ENCODE data around the gene CCNE1. TPM values are rescaled to one million over a fixed set of nuclear protein-coding genes. Genes with fewer than 3 reads are reported as not detected.

Gene CCNE1
- total RNA-seq, 1 donor from 2014 or later, result 39.6 TPM

- H3K36me3 Mint-ChIP-seq (ENCODE audit: low read depth), result no peaks in the 10 kb centered on the region
- H3K4me3 Mint-ChIP-seq (ENCODE audit: low read depth), result no peak overlapping the region
- no peaks in the 10 kb centered on the region for H3K9me3 Mint-ChIP-seq
- peaks cover 48% of the 10 kb centered on the region for H3K4me1 Mint-ChIP-seq (ENCODE audit: low read depth)
- no peak overlapping the region for H3K27ac Mint-ChIP-seq
- H3K27me3 Mint-ChIP-seq (ENCODE audit: low read depth), result no peaks in the 10 kb centered on the region
- intact Hi-C loops (cut with micrococcal nuclease), result no loop called here
- DNase-seq (ENCODE audit: low spot score), result no peak
Measured at GRCh38 chr19:29833614-29834261, 21.9 kb downstream of the CCNE1 start.

DNA sequence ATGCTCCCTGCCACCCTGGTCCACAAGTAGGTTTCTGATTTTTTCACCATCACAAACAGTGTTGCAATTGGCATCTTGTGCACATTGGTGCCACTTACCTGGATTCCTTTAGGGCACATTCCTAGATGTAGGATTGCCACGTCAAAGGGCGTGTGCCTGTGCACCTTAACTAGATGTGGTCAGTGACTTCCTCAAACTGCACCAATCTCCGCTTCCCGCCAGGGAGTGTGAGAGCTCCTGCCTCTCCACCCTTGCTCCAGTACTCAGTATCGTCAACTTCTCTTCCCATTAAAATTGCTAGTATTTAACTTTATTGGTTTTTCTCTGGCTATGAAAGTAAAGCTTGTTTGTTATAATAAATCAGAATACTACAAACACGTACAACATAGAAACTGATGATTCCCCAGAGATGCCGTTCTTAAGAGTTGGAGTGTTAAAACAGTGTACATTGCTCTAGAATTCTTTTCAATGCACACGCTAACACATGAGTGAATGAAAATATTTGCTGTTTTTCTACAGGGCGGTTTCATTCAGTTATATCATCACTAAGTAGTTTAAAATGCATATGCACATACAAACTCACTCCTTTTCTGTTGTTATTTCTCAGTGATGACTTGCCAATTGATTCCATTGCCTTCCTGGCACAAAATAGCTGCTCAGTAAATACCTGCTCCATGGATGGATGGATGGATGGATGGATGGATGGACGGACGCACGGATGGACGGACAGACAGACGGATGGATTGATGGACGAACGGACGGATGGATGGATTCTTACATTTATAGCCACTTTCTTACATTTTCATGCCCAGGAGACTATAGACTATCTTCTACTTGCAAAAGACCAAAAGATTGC, 23.4 kb downstream of the CCNE1 start:
- peaks cover 48% of the 10 kb centered on the region for H3K4me1 Mint-ChIP-seq (ENCODE audit: low read depth)
- no peaks in the 10 kb centered on the region for H3K9me3 Mint-ChIP-seq
- H3K27me3 Mint-ChIP-seq (ENCODE audit: low read depth), result no peaks in the 10 kb centered on the region
- DNase-seq (ENCODE audit: low spot score), result no peak
- no peak overlapping the region for H3K27ac Mint-ChIP-seq
- H3K4me3 Mint-ChIP-seq (ENCODE audit: low read depth), result no peak overlapping the region
- no peaks in the 10 kb centered on the region for H3K36me3 Mint-ChIP-seq (ENCODE audit: low read depth)
- intact Hi-C loops (cut with micrococcal nuclease), result no loop called here

- Mint-ChIP-seq H3K27me3 (ENCODE audit: low read depth) (no peaks in the 10 kb centered on the region), H3K4me3 (ENCODE audit: low read depth) (peak overlapping the region; percentile 49), H3K36me3 (ENCODE audit: low read depth) (no peaks in the 10 kb centered on the region), H3K27ac (peak overlapping the region; percentile 97), H3K4me1 (ENCODE audit: low read depth) (peaks cover 38% of the 10 kb centered on the region), H3K9me3 (no peaks in the 10 kb centered on the region)
- DNase-seq (ENCODE audit: low spot score), result peak; percentile 56
- intact Hi-C loops (cut with micrococcal nuclease), result loop anchor here (2.0 kb wide), 1 partner anchor 26 kb away; the partner anchor contains the start of gene CCNE1
Measured at GRCh38 chr19:29836409-29836825, 24.6 kb downstream of the CCNE1 start.

DNA sequence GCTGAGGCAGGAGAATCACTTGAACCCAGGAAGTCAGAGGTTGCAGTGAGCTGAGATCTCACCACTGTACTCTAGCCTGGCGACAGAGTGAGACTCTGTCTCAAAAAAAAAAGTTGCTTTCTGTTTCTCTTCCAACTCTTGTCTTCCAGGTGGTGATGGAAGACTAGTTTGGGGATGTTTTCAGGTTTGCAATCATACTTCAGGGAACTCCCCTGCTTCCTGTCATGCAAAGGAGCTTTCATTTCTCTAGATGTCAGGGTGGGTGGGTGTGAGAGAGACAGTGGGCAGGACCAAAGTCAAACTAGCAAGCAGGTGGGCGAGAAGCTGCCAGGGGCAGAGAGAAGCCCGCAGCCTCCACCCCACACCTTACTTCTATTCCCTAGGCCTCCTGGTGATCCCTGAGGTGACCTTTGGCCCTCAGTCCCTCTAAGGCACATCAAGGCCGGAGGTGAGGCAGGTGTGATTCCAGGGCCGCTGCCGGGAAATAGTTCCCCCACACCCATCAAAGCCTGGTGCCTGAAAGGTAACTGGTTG, 25.7 kb downstream of the CCNE1 start:
- Mint-ChIP-seq H3K9me3 (no peaks in the 10 kb centered on the region), H3K36me3 (ENCODE audit: low read depth) (no peaks in the 10 kb centered on the region), H3K4me1 (ENCODE audit: low read depth) (peaks cover 34% of the 10 kb centered on the region), H3K4me3 (ENCODE audit: low read depth) (peak overlapping the region; percentile 69), H3K27ac (peak overlapping the region; percentile 97), H3K27me3 (ENCODE audit: low read depth) (no peaks in the 10 kb centered on the region)
- intact Hi-C loops (cut with micrococcal nuclease), result loop anchor here (1.0 to 2.0 kb wide), 2 partner anchors 8 to 27 kb away; partner anchors contain the start of gene CCNE1
- DNase-seq (ENCODE audit: low spot score), result peak; percentile 43

DNA sequence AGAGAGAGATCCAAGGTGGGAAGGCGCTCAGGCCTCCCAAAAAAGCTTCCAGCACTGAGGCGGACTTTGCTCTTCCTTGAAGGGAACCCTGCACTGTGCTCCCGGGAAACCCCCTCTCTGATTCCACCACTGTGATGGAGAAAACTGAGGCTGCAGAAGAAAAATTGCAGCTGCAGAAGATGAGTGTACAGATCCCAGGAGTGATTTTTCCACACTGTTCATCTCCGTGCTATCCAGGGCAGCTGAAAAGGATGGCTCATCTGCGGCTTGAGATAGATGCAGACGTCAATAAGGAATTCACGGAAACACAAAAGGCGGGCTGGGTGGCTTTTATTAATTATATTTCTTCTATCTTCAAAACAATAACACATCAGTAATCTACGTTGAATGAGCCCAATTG, 26.2 kb downstream of the CCNE1 start:
- no peak for DNase-seq (ENCODE audit: low spot score)
- Mint-ChIP-seq H3K36me3 (ENCODE audit: low read depth) (no peaks in the 10 kb centered on the region), H3K27ac (peak overlapping the region; percentile 97), H3K27me3 (ENCODE audit: low read depth) (no peaks in the 10 kb centered on the region), H3K4me1 (ENCODE audit: low read depth) (peaks cover 34% of the 10 kb centered on the region), H3K9me3 (no peaks in the 10 kb centered on the region), H3K4me3 (ENCODE audit: low read depth) (no peak overlapping the region)
- intact Hi-C loops (cut with micrococcal nuclease), result loop anchor here (1.0 to 2.0 kb wide), 2 partner anchors 7 to 27 kb away; partner anchors contain the start of gene CCNE1

- Mint-ChIP-seq H3K27ac (no peak overlapping the region), H3K4me1 (ENCODE audit: low read depth) (peaks cover 25% of the 10 kb centered on the region), H3K27me3 (ENCODE audit: low read depth) (no peaks in the 10 kb centered on the region), H3K9me3 (no peaks in the 10 kb centered on the region), H3K4me3 (ENCODE audit: low read depth) (no peak overlapping the region), H3K36me3 (ENCODE audit: low read depth) (no peaks in the 10 kb centered on the region)
- intact Hi-C loops (cut with micrococcal nuclease), result loop anchor here (10.0 kb wide), 1 partner anchor 236 kb away; the partner anchor contains the start of gene POP4
- no peak for DNase-seq (ENCODE audit: low spot score)
Measured at GRCh38 chr19:29840066-29840950, 28.5 kb downstream of the CCNE1 start.

GRCh38 chr19:29841209-29841558, 29.4 kb downstream of the CCNE1 start:
- Mint-ChIP-seq H3K36me3 (ENCODE audit: low read depth) (no peaks in the 10 kb centered on the region), H3K27ac (no peak overlapping the region), H3K4me3 (ENCODE audit: low read depth) (no peak overlapping the region), H3K9me3 (no peaks in the 10 kb centered on the region), H3K27me3 (ENCODE audit: low read depth) (peaks cover 3% of the 10 kb centered on the region), H3K4me1 (ENCODE audit: low read depth) (peaks cover 28% of the 10 kb centered on the region)
- no peak for DNase-seq (ENCODE audit: low spot score)
- intact Hi-C loops (cut with micrococcal nuclease), result loop anchor here (10.0 kb wide), 1 partner anchor 236 kb away; the partner anchor contains the start of gene POP4

DNA sequence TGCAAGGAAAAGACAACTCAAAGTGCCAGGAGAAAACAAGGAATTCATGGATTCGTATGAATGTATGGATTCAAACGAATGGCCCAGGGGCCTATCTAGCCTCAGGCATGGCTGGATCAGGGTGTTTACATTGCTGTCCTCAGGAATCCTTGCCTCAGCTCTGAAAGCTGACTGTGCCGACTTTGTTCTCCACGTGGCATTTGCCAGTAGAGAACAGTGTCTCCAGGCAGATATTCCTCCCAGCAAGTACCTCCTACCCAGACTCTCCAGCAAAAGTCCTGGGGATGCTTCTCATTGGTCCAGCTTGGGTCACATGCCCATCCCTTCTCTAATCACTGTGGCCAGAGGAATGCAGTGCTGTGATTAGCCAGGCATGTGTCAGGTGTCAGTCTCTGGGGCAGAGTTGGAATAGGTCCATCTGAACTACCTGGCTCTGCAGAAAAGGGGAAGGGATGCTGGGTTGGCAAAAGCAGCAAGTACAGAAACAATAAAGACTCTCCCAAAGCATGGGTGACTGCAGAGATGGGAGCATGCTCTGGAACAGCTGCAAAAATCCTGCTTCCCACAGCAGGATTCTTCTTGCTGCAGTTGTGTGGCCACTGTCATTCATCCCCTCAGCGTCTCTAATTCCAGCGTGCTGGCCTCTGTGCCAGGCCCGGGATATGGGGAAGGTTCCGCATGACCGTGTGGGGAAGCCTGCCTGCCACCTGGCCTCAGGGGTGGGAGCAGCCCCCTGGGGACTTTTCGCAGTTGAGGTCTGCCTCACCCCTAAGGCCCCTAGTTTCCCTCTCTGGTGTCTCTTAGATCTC, 30.0 kb downstream of the CCNE1 start:
- H3K4me3 Mint-ChIP-seq (ENCODE audit: low read depth), result no peak overlapping the region
- H3K9me3 Mint-ChIP-seq, result no peaks in the 10 kb centered on the region
- H3K27ac Mint-ChIP-seq, result no peak overlapping the region
- intact Hi-C loops (cut with micrococcal nuclease), result loop anchor here (10.0 kb wide), 1 partner anchor 237 kb away; the partner anchor contains the start of gene POP4
- peaks cover 22% of the 10 kb centered on the region for H3K4me1 Mint-ChIP-seq (ENCODE audit: low read depth)
- no peaks in the 10 kb centered on the region for H3K36me3 Mint-ChIP-seq (ENCODE audit: low read depth)
- DNase-seq (ENCODE audit: low spot score), result no peak
- peaks cover 3% of the 10 kb centered on the region for H3K27me3 Mint-ChIP-seq (ENCODE audit: low read depth)

- intact Hi-C loops (cut with micrococcal nuclease), result loop anchor here (10.0 kb wide), 1 partner anchor 238 kb away; the partner anchor contains the start of gene POP4
- Mint-ChIP-seq H3K4me1 (ENCODE audit: low read depth) (peaks cover 15% of the 10 kb centered on the region), H3K36me3 (ENCODE audit: low read depth) (no peaks in the 10 kb centered on the region)
Measured at GRCh38 chr19:29842471-29843179, 30.8 kb downstream of the CCNE1 start.

DNA sequence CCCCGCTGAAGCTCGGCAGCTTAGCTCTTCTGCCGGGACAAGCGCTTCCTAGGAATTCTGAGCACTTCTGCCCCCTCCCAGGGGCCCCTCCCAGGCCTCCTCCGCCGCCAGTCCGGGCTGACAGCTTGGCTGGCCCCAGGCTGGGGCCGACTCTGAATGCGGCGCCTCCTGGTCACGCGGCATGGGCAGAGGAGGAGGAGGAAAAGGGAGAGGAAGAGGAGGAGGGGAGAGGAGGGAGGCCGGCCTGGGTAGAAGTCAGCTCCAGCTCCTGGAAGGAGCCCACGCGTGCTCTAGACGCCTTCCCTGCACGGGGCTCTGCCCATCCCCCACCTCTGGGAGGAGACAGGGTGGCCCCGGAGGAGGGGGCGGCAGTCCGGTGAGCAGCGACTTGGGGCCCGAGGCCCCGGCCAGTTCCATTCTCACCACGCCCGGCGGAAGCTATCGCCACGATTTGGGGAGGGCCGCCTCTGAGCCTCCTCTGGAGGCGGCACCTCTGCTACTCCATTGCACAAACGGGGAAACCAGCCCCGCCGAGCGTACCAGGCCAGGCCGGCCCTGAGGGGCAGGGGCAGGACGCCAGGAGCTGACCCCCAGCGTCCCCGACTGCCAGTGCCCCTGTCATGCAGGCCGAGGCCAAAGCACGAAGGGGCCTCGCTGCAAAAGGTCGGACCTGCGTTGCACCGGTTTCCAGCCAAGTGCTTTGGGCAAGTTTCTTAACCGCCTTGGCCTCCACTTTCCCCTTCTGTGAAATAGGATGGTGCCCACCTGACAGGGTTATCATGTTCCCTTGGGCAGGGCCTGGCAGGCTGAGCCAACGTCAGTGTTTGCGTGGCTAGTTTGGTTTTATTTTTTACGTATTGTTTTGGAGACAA, 31.6 kb downstream of the CCNE1 start:
- H3K4me3 Mint-ChIP-seq (ENCODE audit: low read depth), result peak overlapping the region; percentile 73
- peaks cover 11% of the 10 kb centered on the region for H3K4me1 Mint-ChIP-seq (ENCODE audit: low read depth)
- no peaks in the 10 kb centered on the region for H3K36me3 Mint-ChIP-seq (ENCODE audit: low read depth)
- no peaks in the 10 kb centered on the region for H3K9me3 Mint-ChIP-seq
- H3K27me3 Mint-ChIP-seq (ENCODE audit: low read depth), result peaks cover 9% of the 10 kb centered on the region
- intact Hi-C loops (cut with micrococcal nuclease), result loop anchor here (1.0 to 10.0 kb wide), 2 partner anchors 99 to 239 kb away; partner anchors contain the start of genes POP4 and URI1
- no peak overlapping the region for H3K27ac Mint-ChIP-seq
- DNase-seq (ENCODE audit: low spot score), result no peak

More at GRCh38 chr19:29842471-29843179, 30.8 kb downstream of the CCNE1 start:
- Mint-ChIP-seq H3K27me3 (ENCODE audit: low read depth) (peaks cover 7% of the 10 kb centered on the region), H3K4me3 (ENCODE audit: low read depth) (no peak overlapping the region), H3K9me3 (no peaks in the 10 kb centered on the region), H3K27ac (no peak overlapping the region)
- DNase-seq (ENCODE audit: low spot score), result no peak

Measured in activated T-helper 2 cell treated with anti-CD3 and anti-CD28 coated beads, Interferon-gamma antibody, Interleukin-2, Interleukin-4, amounts not matched to agents 10 μg/mL and 5 μg/mL and 100 μg/mL, durations not matched to agents 14 hours and 24 hours and 36 hours (primary cell).